Coronary artery (tissue), 2 donors: ENCODE measurements around the gene MAEA.

Experiments
- DNase-seq: peaks from one replicate; pipeline ENCODE4 v3.0.0-alpha.2; 2017; ENCODE audit warnings: low spot score
- H3K27ac ChIP-seq, 2 donors: fragments of 200-600 bp; sonication (generic); one replicate each; pipeline ENCODE4 v1.5.1; 2016 to 2019
- H3K4me3 ChIP-seq: fragments of 200-600 bp; sonication (generic); 2 replicates; pipeline ENCODE4 v1.5.1; 2016; ENCODE audit warnings: mild to moderate bottlenecking, moderate library complexity
- CTCF ChIP-seq: fragments of 200-600 bp; sonication (generic); IDR thresholded peaks from one replicate; pipeline ENCODE4 v1.5.1; 2019; ENCODE audit warnings: antibody characterized with exemption

The MAEA gene

GRCh38 chr4:1246901-1247863, 42.5 kb upstream of the MAEA start:
- Histone ChIP-seq H3K4me3 (peak overlapping the region; percentile 79), H3K27ac (peak overlapping the region; percentile 95 to 99)
- peak; percentile 72 for DNase-seq
- no peak for TF ChIP-seq CTCF

GRCh38 chr4:1247864-1248244, 41.8 kb upstream of the MAEA start:
- Histone ChIP-seq H3K27ac (peak overlapping the region; percentile 95 to 99), H3K4me3 (peak overlapping the region; percentile 79)
- no peak for TF ChIP-seq CTCF
- peak; percentile 74 for DNase-seq

- H3K27ac ChIP-seq: peak within 1 kb of the TSS; percentile 95 to 99
These were observed 41.2 kb upstream of the MAEA start, which contains the start of gene CTBP1 for GRCh38 chr4:1248245-1249147. TSS of gene CTBP1 (minus strand) at chr4:1249130. CDS start at chr4:1241331, 7,799 bp downstream.

GRCh38 chr4:1249148-1249730, 40.5 kb upstream of the MAEA start:
- Histone ChIP-seq H3K4me3 (peak overlapping the region; percentile 79), H3K27ac (peak overlapping the region; percentile 90 to 99)
- peak; percentile 83 for DNase-seq
- TF ChIP-seq CTCF: no peak

More at GRCh38 chr4:1248245-1249147, 41.2 kb upstream of the MAEA start, which contains the start of gene CTBP1:
- TF ChIP-seq CTCF: no peak
- peak within 1 kb of the TSS; percentile 79 for H3K4me3 ChIP-seq
- peak; percentile 88 for DNase-seq

- Histone ChIP-seq H3K27ac (peak overlapping the region; percentile 90 to 99), H3K4me3 (peak overlapping the region; percentile 79)
- DNase-seq: peak; percentile 79
- no peak for TF ChIP-seq CTCF
These were observed 39.8 kb upstream of the MAEA start for GRCh38 chr4:1249731-1250526.

GRCh38 chr4:1250527-1250812, 39.2 kb upstream of the MAEA start:
- no peak for TF ChIP-seq CTCF
- H3K27ac ChIP-seq: no peak overlapping the region
- peak; percentile 72 for DNase-seq
- H3K4me3 ChIP-seq: no peak overlapping the region
